Chondrocyte (in vitro differentiated cells): ENCODE data around the gene AFG1L. TPM values are rescaled to one million over a fixed set of nuclear protein-coding genes. Genes with fewer than 3 reads are reported as not detected.
"Not testable (repeated sequence)": the region's sequence is repeated elsewhere in the genome, so short reads cannot be mapped to it uniquely, and the experiment has no call there.

Source experiments
- DNase-seq: peaks from one replicate; pipeline ENCODE4 v3.0.0; 2021; ENCODE audit warnings: mixed read lengths, low spot score
- H3K27ac Mint-ChIP-seq: one replicate; pipeline ENCODE4 v1.8.0; 2021; ENCODE audit warnings: mild to moderate bottlenecking, moderate library complexity, mixed read lengths; ENCODE audit not compliant: unreplicated experiment
- H3K27me3 Mint-ChIP-seq: 2 replicates; pipeline ENCODE4 v1.8.0; 2021; ENCODE audit warnings: low read depth, mixed read lengths
- H3K36me3 Mint-ChIP-seq: 2 replicates; pipeline ENCODE4 v1.8.0; 2021; ENCODE audit warnings: low read depth, mixed read lengths
- H3K4me1 Mint-ChIP-seq: 2 replicates; pipeline ENCODE4 v1.8.0; 2021; ENCODE audit warnings: low read depth, mild to moderate bottlenecking, mixed read lengths
- H3K4me3 Mint-ChIP-seq: one replicate; pipeline ENCODE4 v1.8.0; 2021; ENCODE audit warnings: mild to moderate bottlenecking, moderate library complexity, mixed read lengths; ENCODE audit not compliant: unreplicated experiment
- H3K9me3 Mint-ChIP-seq: 2 replicates; pipeline ENCODE4 v1.8.0; 2021; ENCODE audit warnings: low read depth, mixed read lengths
- total RNA-seq: library from RNA; stranded (reverse); gene quantifications from 3 replicates; pipeline ENCODE4 v1.2.1, GENCODE V29; 2021
- TF ChIP-seq, protein P1 (sequence below): fragments of 200-600 bp; sonication (generic); IDR thresholded peaks from 2 replicates; pipeline ENCODE4 v1.5.0; 2021; ENCODE audit warnings: antibody characterized with exemption, mild to moderate bottlenecking, moderate library complexity

Gene AFG1L
- total RNA-seq, 1 donor from 2014 or later = 5.9 TPM

DNA sequence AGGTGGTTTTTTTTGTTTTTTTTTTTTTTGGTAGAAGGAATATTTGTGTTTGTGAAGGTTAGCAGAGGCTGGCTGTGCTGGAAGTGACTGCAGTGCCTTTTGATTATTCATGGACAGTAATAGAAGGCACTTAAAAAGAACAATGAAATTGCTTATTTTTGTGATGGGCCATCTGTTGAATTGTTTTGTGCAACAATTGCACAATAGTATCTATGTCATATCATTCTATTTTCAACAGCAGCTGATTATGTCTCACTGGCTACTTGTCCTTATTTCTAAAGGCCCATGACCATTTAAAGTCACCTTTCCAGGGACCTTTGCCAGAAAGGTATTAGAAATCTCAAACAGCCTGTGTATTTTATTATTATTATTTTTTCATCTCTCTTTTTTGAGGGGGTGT is 70.6 kb downstream of the AFG1L start:
- Mint-ChIP-seq H3K27me3 (no peaks in the 10 kb centered on the region), H3K36me3 (no peaks in the 10 kb centered on the region), H3K4me3 (no peak overlapping the region), H3K9me3 (no peaks in the 10 kb centered on the region), H3K27ac (no peak overlapping the region), H3K4me1 (peaks cover 3% of the 10 kb centered on the region)
- TF ChIP-seq, protein P1, sequence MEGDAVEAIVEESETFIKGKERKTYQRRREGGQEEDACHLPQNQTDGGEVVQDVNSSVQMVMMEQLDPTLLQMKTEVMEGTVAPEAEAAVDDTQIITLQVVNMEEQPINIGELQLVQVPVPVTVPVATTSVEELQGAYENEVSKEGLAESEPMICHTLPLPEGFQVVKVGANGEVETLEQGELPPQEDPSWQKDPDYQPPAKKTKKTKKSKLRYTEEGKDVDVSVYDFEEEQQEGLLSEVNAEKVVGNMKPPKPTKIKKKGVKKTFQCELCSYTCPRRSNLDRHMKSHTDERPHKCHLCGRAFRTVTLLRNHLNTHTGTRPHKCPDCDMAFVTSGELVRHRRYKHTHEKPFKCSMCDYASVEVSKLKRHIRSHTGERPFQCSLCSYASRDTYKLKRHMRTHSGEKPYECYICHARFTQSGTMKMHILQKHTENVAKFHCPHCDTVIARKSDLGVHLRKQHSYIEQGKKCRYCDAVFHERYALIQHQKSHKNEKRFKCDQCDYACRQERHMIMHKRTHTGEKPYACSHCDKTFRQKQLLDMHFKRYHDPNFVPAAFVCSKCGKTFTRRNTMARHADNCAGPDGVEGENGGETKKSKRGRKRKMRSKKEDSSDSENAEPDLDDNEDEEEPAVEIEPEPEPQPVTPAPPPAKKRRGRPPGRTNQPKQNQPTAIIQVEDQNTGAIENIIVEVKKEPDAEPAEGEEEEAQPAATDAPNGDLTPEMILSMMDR = no peak
- no peak for DNase-seq

GRCh38 chr6:108366236-108366635 is 71.4 kb downstream of the AFG1L start:
- Mint-ChIP-seq H3K27ac (no peak overlapping the region), H3K4me3 (no peak overlapping the region), H3K27me3 (no peaks in the 10 kb centered on the region), H3K9me3 (no peaks in the 10 kb centered on the region), H3K36me3 (no peaks in the 10 kb centered on the region), H3K4me1 (peaks cover 3% of the 10 kb centered on the region)
- TF ChIP-seq, protein P1 = no peak
- no peak for DNase-seq

- H3K9me3 Mint-ChIP-seq = no peaks in the 10 kb centered on the region
- no peak overlapping the region for H3K27ac Mint-ChIP-seq
- no peak for DNase-seq
- no peak overlapping the region for H3K4me3 Mint-ChIP-seq
- peaks cover 3% of the 10 kb centered on the region for H3K4me1 Mint-ChIP-seq
- TF ChIP-seq, protein P1 = no peak
- H3K27me3 Mint-ChIP-seq = no peaks in the 10 kb centered on the region
- H3K36me3 Mint-ChIP-seq = no peaks in the 10 kb centered on the region
Measured at GRCh38 chr6:108368431-108369030, 73.7 kb downstream of the AFG1L start.

GRCh38 chr6:108380876-108381275 is 86.0 kb downstream of the AFG1L start:
- peaks cover 4% of the 10 kb centered on the region for H3K9me3 Mint-ChIP-seq
- peaks cover 4% of the 10 kb centered on the region for H3K36me3 Mint-ChIP-seq
- TF ChIP-seq, protein P1 = no peak
- H3K27me3 Mint-ChIP-seq = no peaks in the 10 kb centered on the region
- H3K27ac Mint-ChIP-seq = no peak overlapping the region
- H3K4me3 Mint-ChIP-seq = no peak overlapping the region
- H3K4me1 Mint-ChIP-seq = peaks cover 23% of the 10 kb centered on the region
- no peak for DNase-seq

DNA sequence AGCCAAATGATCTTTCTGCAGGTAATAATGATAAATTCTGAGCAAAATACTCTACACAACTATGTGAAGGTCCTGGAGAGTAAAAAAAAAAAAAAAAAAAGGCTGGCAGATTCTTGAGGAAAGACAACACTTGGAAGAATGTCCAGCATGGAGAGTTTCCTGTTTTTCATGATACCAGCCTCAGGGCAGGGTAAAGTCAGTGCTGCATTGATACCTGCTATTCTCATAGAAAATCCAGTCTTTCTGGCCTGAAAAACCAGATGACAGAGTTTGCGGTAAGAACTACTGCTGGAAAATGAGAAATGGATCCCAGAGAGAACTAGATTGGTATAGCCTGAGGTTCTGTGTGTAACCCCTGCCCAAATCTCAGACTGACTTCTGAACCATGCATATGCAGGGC is 89.1 kb downstream of the AFG1L start:
- Mint-ChIP-seq H3K4me1 (peaks cover 14% of the 10 kb centered on the region), H3K27ac (no peak overlapping the region), H3K36me3 (peaks cover 4% of the 10 kb centered on the region), H3K4me3 (no peak overlapping the region), H3K27me3 (no peaks in the 10 kb centered on the region), H3K9me3 (no peaks in the 10 kb centered on the region)
- TF ChIP-seq, protein P1 = no peak
- no peak for DNase-seq

GRCh38 chr6:108389190-108389589 is 94.3 kb downstream of the AFG1L start:
- not testable (repeated sequence) for H3K4me1 Mint-ChIP-seq, H3K4me3 Mint-ChIP-seq, H3K36me3 Mint-ChIP-seq, H3K27ac Mint-ChIP-seq, H3K9me3 Mint-ChIP-seq, H3K27me3 Mint-ChIP-seq, DNase-seq
